SH-SY5Y (cell line): Measurements from ENCODE around the gene SPINK6.

ENCODE experiments used
- GATA2 ChIP-seq: IDR thresholded peaks from 2 replicates; pipeline ENCODE4 v1.6.1; 2011; ENCODE audit warnings: mild to moderate bottlenecking, low read depth, low read length
- GATA3 ChIP-seq: IDR thresholded peaks from 2 replicates; pipeline ENCODE4 v1.6.1; 2011; ENCODE audit warnings: low read depth, mild to moderate bottlenecking, low read length, moderate library complexity

Gene SPINK6

GRCh38 chr5:148205044-148205806 is 2.4 kb downstream of the SPINK6 start:
- TF ChIP-seq GATA2 (no peak), GATA3 (no peak)

DNA sequence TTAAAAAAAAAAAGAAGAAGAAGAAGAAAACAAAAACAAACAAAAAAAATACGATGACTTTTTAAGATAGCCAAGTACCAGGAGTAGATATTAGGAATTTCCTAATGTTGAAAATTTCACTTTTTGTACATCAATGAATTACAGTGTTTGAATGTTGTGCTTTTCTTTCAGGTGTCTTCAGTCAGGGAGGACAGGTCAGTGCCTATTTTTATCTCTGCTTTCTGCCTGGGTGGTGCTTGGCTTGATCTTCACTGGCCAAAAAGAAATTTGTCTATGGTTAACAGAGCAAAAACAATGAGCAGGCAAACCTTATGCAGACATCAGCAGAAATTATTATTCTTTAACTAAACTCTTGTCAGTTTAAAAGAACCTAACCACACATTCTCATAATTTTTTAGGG is 3.0 kb downstream of the SPINK6 start:
- no peak for TF ChIP-seq GATA3
- no peak for TF ChIP-seq GATA2

DNA sequence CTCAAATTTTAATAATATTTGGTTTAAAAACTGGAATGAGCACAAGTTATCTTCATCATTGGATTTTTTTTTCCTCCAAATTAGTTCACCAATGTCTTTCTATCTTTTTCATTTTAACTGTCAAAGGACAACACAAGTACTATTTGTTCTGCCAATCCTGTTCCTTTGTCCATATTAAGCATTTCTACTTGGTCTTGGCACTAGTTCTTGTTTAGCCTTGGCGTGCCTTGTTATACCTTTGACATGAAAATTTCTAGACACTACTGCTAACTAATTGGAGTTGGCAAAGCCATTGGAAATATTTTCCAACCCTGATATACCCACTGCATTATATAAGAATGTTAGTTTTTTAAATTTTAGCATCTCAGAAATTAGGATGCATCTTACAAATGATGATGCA is 3.8 kb downstream of the SPINK6 start:
- no peak for TF ChIP-seq GATA3
- TF ChIP-seq GATA2 = no peak

DNA sequence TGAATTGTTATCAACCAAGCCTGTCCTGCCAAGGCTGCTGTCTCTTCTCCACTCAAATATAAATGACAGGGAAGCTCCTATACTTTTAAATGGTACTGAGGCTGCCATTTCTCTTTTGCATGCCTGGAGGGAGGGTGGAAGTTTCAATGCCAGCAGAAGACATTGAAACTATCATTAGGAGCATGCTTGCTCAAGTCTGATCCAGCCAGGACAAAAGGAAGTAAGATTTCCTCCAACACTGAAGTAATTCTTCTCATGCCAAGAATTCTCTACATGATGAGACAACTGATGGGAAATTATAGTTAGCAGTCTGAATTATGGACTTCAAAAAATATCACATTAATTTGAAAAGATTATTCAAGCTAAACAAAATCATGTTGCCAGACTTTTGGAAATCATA is 5.4 kb downstream of the SPINK6 start:
- TF ChIP-seq GATA3 (no peak), GATA2 (no peak)

DNA sequence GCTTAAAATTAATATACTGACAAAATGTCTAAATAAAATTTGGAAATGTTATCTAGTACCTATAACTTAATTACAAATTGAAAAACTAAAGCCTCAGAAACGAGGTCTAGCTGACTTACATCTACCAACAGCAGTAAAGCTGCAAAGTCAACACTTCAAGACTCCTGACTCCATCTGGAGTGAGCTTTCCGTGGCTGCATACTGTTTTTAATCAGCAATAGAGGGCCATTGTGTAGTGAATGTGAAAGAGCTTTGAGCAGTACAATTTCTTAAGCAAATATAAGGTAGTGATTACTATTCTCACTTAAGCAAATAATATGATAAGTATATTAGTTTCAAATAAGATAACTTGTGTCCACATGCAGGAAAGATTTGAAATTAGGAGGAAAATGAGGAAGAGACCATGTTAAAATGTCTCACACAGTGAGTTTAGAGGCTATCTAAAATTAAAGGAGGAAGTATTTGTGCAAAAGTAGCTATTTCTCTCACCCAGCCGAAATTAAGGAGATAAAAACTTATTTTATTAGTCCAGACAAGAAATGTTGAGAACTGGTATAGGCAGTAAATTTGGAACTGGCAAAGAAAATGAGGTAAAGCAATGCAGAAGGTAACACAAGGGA is 6.4 kb downstream of the SPINK6 start:
- no peak for TF ChIP-seq GATA3
- no peak for TF ChIP-seq GATA2

DNA sequence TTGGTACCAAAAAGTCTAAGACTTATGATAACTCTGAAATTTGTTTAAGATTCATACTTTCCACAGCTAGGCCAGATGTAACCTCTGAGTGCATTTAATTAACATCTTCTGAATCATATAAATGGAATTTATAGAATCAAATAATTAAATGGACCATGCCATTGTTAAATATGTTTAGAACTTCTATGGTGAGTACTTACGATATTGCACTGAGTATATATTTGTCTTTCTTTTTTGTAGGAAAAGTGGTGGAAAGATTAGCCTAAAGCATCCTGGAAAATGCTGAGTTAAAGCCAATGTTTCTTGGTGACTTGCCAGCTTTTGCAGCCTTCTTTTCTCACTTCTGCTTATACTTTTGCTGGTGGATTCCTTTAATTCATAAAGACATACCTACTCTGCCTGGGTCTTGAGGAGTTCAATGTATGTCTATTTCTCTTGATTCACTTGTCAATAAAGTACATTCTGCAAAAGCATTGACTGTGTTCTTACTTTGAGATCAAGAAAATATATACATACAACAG is 11.9 kb downstream of the SPINK6 start:
- no peak for TF ChIP-seq GATA3
- TF ChIP-seq GATA2 = no peak

- TF ChIP-seq GATA3 (no peak), GATA2 (no peak)
These were observed 18.7 kb downstream of the SPINK6 start for GRCh38 chr5:148221508-148221907.

GRCh38 chr5:148224117-148224742 is 21.4 kb downstream of the SPINK6 start:
- TF ChIP-seq GATA3 (no peak), GATA2 (no peak)

DNA sequence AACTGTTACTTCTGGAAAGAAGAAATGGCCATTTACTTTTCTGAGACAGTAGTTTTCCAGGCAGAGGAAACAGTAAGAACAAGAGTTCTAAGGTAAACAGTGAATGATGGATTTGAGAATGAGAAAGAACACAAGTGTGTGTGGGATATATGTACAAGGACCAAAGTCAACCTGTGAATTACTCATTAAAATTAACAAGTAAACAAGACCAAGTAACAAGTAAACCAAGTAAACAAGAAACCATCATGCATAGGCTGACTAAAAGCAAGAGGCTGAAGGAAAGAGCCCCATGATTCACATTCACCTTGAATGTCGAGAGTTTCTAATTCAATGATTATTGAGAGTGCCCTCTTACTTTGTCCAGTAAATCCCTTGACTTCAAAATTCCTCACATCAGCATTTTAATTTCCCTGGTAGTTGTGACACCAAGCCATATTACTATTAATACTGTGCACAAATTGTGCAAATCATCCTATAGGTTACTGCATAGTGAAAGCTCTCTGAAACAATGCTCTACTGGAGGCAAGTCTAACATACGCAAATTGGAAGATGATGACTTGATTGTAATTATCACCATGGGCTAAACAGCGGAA is 25.6 kb downstream of the SPINK6 start:
- TF ChIP-seq GATA2 (no peak), GATA3 (no peak)

DNA sequence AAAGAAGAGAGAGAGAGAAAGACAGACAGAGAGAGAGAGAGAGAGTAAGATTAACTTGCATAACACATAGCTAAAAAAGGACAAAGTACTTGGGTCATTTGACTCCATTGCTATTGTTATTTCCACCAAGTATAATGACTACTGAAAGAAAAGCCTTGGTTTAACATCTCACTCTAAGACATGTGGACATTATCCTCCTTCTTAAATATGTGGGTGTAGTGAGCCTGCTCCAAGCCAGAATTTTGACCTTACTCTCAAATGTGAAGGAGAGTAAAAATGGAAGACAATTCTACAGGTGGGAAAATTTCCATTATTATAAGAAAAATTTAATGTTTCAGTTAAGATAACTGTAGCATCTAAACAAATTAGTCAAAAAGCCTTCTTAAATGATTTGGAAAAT is 27.0 kb downstream of the SPINK6 start:
- TF ChIP-seq GATA3 = no peak
- TF ChIP-seq GATA2 = no peak

GRCh38 chr5:148230240-148230639 is 27.4 kb downstream of the SPINK6 start:
- TF ChIP-seq GATA3 (no peak), GATA2 (no peak)

GRCh38 chr5:148237785-148238417 is 35.1 kb downstream of the SPINK6 start:
- no peak for TF ChIP-seq GATA2
- no peak for TF ChIP-seq GATA3

GRCh38 chr5:148238418-148238794 is 35.6 kb downstream of the SPINK6 start, which contains the start of gene MARCOL:
Gene MARCOL (plus strand): TSS chr5:148238525. CDS start chr5:148238598, 73 bp downstream.
- no peak for TF ChIP-seq GATA3
- TF ChIP-seq GATA2 = no peak

DNA sequence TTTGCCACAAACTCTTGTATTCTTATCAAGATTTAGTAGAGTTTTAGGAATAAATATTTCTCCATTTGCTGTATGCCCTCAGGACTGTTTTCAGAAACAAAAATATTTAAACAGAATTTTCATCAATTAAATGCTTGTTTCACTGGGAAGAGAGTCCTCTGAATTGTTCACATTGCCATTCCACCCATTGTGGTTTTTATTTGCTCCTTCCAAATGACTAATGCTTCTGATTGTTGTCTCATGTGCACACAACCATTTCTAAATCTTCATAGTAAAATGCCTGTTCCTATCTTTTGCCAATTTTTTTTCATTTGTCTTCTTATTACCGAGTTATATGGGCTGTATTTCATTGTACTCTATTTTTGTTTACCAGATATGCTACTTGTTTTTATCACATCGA is 46.1 kb downstream of the SPINK6 start:
- TF ChIP-seq GATA3 (no peak), GATA2 (no peak)

DNA sequence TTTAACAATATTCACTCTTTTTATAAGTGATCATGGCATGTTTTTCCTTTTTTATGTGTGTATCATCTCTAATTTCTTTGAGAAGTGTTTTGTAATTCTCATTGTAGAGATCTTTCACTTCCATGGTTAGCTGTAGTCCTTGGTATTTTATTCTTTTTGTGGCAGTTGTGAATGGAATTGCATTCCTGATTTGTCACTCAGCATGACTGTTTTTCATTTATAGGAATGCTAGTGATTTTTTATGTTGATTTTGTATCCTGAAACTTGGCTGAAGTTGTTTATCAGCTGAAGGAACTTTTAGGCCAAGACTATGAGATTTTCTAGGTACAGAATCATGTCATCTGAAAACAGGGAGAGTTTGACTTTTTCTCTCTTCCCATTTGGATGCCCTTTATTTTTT is 52.6 kb downstream of the SPINK6 start:
- TF ChIP-seq GATA2 (no peak), GATA3 (no peak)
